HG03521 (cell line): ENCODE measurements around the gene SLC13A4.
"Not testable (repeated sequence)": the region's sequence is repeated elsewhere in the genome, so short reads cannot be mapped to it uniquely, and the experiment has no call there.

Experiments used
- ATAC-seq: cut with Tn5 transposase; IDR thresholded peaks from one replicate; pipeline ENCODE4 v1.9.1; 2021; ENCODE audit warnings: mild to moderate bottlenecking, moderate library complexity; ENCODE audit not compliant: unreplicated experiment

The SLC13A4 gene

DNA sequence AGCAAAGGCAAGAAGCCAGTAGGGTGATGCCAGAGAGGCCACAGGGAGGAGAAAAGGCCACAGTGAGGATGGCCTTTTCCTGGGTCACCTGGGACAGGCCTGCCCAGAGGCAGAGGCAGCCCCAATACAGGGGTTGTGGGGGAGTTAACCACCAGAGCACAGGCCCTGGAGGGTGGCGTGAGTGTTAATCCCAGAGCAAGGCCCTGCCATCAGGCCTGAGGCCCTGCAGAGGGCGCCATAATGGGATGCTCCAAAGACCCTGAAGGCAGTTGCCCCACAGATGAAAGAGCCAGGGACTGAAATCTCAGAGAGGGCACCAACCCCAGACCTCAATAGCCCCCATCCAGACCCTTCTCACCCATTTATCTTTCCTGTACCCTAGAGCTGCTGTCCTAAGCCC lies 23.9 kb downstream of the SLC13A4 start:
- ATAC-seq = no peak

GRCh38 chr7:135697276-135698049 lies 30.5 kb downstream of the SLC13A4 start:
- no peak for ATAC-seq

DNA sequence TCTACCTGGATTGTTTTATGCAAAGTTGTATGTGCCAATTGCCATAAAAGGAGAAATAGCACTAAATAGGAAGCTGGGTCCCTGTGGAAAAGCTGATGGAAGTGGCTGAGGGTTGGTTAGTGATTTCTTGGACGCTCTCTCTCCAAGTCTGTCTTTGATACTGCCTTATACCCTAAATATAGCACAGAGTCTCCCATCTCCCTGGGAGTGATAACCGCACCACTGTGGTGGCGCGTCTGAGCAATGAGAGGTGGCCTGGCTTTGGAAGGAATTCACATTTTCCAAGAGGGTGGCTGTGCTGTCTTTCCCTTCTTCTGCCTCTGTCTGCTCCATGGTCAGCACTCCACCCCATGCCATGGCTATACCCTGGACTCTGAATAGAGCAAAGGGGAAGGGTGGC lies 34.4 kb downstream of the SLC13A4 start:
- no peak for ATAC-seq

GRCh38 chr7:135692606-135693005 lies 35.4 kb downstream of the SLC13A4 start:
- ATAC-seq = not testable (repeated sequence)

DNA sequence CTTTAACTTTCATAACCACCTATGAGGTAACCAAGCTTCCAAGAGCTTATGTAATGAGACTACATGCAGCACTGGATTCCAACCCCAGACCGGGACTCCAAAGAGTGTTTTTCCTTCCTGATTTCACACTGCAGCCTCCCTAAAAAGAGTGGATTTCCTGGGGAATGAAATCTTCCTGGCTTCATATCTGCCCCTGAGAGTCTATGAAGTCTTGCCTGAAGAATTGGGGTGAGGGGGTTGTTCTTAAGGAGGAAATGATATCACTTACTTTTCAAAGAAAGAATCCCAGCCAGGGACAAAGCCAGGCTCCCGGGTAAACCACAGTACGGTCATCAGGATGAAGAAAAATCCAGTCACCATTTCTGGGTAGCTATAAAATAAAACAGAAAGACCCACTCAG lies 35.9 kb downstream of the SLC13A4 start:
- no peak for ATAC-seq

GRCh38 chr7:135690566-135690965 lies 37.4 kb downstream of the SLC13A4 start:
- ATAC-seq = no peak

DNA sequence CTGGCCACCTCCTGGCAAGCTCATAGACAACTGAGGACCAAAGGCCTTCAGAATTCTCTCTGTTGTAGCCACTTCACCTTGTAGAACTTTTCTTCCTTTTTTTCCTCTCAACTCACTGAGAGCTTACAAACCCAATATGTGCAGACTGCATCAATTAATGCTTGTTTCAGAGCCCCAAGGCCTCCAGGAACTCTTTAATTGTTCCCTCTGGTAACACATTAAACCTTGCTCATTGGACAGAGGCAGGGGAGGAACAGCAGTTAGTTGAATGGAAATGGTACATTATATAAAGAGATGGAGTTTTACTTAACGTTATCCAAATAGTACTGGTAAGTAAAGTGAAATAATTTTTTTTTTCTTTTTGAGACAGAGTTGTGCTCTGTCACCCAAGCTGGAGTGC lies 40.5 kb downstream of the SLC13A4 start:
- no peak for ATAC-seq

DNA sequence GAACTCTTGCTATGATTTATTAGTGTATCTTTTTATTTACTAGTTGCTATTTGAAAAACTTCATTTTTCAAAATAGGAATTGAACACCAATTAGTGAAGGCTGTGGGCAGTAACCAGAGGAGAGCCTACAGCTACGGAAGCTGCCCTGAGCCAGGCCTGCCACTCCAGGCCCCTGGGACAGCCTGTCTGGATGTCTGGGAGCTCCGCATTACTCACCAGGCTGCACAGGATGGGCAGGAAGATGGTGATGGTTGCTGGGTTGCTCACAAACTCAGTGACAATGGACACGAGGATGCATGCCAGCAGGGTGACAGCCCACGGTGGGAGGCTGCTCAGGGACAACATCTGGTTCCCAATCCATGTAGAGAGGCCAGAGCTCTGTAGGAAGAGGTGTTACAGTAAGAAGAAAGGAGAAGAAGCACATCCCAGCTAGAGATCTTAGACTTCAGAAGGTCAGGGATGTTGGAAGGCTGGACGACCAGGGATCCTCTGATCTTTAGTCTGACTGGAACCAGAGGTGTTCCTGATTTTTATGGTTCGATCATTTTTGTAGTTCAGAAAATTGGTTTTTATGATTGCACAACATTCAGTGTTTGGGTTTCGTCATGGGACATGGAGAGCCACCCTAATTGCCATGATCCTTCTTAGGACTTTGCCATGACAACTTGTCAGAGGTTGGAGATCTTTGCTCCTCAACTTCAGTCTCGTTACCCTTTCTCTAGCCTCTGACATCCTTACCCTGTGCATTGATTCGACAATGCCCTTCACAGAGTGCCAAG lies 42.5 kb downstream of the SLC13A4 start:
- no peak for ATAC-seq

DNA sequence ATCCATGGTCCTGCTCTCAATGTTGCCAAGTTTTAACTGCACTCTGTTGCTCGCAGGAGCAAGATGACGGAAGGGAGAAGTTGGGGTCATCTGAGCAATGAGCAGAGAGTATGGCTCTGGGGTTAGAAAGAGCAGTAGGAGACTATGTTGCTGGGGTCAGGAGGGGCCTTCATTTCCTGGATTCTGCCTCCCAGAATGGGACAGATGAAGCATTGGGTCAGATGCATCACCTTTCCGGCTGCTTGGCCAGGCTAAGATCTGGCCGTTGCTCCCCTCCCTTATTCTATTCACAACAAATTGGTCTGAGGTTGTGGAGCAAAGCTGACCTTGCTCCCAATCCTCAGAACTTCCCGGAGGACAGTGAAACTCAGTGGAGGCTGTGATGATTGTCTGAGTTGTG lies 43.3 kb downstream of the SLC13A4 start:
- ATAC-seq = no peak

DNA sequence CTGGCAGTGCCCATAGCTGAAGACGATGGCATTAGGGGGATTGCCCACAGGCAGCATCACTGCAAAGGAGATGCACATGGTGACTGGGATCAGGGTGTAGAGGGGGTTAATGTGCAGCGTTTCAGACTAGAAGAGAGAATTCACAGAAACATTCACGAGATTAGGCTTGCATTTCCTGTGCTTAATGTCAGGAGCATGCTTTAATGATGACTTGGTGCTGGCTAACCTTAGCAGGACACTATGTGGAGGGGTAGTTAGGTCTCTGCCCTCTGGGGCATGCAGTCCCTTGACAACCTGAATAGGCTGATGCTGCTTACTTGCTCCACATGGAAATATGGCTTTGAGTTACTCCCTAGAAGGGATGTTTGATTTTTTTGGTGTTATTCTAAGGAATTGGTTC lies 43.9 kb downstream of the SLC13A4 start:
- ATAC-seq = no peak

- no peak for ATAC-seq
Observed at GRCh38 chr7:135683609-135684008, 44.4 kb downstream of the SLC13A4 start.

DNA sequence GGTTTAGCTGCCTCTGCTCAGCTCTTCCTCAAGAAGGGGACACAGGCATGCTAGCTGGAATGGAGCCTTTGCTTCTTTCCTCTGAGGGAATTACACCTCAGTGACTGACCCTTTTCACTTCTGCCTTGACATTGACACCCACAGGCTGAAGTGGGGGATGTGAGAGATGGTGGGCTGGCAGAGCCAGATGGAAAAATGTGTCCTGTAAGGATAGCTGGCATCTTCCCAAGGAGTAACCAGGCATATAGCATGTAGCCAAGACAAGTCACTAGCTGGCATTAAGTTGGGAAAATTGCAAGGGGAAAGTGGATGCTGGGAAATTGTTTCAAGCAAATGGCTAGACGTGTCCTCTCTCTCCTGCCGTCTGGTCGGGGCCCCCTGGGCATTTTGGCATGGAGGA lies 45.8 kb downstream of the SLC13A4 start:
- no peak for ATAC-seq

- ATAC-seq = no peak
Observed at GRCh38 chr7:135681762-135682161, 46.2 kb downstream of the SLC13A4 start.

DNA sequence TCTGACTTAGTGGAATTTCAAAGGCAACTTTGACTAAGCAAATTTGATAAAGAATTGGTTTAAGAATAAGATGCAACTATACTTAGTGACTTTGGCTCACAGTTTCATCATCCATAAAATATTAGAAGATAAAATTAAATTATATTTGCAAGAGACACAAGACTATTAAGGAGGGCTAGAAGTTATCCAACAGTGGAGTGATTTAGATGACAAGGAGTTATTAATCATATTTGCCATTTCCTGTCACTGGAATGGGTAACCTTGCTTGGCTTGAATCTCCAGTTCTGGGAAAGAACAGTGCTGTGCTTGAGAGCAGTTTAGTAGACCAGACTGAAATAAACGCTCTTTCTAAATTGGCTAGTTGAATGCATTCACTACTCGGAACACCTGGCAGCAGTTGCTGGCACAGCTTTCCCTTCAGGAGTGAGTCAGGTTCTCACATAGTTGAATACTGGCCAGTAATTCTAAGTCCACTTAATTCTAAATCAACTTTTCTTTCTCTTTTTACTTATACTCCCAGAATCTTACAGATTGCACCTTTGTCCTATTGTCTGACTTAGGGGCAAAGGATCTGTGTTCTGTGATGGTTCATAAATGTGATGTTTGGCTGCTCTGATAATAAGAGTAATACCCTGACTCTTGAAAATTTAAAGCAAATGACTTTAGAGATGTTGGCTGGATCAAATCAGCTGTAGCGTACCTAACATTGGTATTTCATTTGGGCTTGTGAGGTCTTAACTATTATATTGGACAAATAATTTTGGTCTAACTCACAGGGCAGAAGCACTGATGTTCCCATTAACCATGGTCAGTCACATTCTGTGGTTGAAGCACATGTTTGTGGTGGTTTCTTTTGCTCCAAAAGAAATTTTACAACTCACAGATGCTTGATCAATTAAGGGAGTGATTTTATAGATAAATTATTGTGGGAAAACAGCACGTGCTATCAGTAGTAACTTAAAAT lies 49.1 kb downstream of the SLC13A4 start:
- ATAC-seq = no peak

GRCh38 chr7:135673360-135673706 lies 54.7 kb downstream of the SLC13A4 start:
- no peak for ATAC-seq

GRCh38 chr7:135672560-135673359 lies 55.2 kb downstream of the SLC13A4 start:
- peak; percentile 74 for ATAC-seq

DNA sequence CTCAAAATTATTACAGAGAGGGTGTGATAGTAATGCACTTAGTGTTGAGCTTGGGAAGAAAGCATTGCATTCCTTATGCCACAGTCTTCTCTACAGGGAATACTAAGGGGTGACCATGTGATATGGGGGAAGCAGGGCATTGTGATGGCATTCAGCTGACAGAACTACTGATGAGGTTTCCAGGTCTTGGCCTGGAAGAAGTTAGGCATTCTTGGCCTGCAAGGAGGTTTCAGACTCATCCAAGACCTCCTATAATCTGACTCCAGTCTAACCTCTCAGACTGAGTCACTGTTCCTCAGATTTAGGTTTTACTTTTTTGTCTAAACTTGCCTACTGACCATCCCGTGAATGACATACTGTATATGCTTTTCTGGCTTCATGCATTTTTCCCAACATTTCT lies 57.8 kb downstream of the SLC13A4 start:
- no peak for ATAC-seq

GRCh38 chr7:135669774-135670173 lies 58.2 kb downstream of the SLC13A4 start:
- no peak for ATAC-seq

GRCh38 chr7:135668852-135669395 lies 59.1 kb downstream of the SLC13A4 start:
- not testable (repeated sequence) for ATAC-seq

DNA sequence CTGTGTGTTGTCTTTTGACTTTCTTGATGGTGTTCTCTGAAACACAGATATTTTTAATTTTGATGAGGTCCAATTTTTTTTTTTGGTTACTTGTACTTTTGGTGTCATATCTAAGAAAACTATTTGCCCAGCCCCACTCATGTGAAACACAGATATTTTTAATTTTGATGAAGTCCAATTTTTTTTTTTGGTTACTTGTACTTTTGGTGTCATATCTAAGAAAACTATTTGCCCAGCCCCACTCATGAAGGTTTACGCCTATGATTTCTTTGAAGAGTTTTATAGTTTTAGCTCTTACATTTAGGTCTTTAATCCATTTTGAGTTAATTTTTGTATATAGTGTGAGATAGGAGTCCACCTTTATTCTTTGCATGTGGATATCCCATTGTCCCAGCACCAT lies 60.4 kb downstream of the SLC13A4 start:
- ATAC-seq = not testable (repeated sequence)
